Calu3 (cell line): Measurements from ENCODE around the gene WWOX. TPM values are rescaled to one million over a fixed set of nuclear protein-coding genes. Genes with fewer than 3 reads are reported as not detected.

Experiments
- BruUV-seq: library from RNA; stranded (reverse); fragments of 400-500 nt; replicated peaks from 2 replicates; lab custom pipeline; 2021; lab: Mats Ljungman, UMichigan
- CTCF ChIA-PET: fragments of 300-600 bp; sonication (Branson Sonifier 250); formaldehyde crosslinking; loops from one replicate; lab custom pipeline; 2022; ENCODE audit warnings: antibody characterized with exemption; lab: Charles Lee
- DNase-seq: peaks from one replicate; pipeline ENCODE4 v3.0.0; 2022
- H3K27ac Mint-ChIP-seq: one replicate; pipeline ENCODE4 v1.8.0; 2022; ENCODE audit warnings: mixed read lengths; ENCODE audit not compliant: unreplicated experiment
- H3K27me3 Mint-ChIP-seq: one replicate; pipeline ENCODE4 v1.8.0; 2022; ENCODE audit warnings: mixed read lengths; ENCODE audit not compliant: unreplicated experiment
- H3K36me3 Mint-ChIP-seq: one replicate; pipeline ENCODE4 v1.8.0; 2022; ENCODE audit warnings: mild to moderate bottlenecking, moderate library complexity, mixed read lengths; ENCODE audit not compliant: insufficient read depth, unreplicated experiment
- H3K4me1 Mint-ChIP-seq: one replicate; pipeline ENCODE4 v1.8.0; 2022; ENCODE audit warnings: mild to moderate bottlenecking, low read depth, mixed read lengths; ENCODE audit not compliant: unreplicated experiment
- H3K4me3 Mint-ChIP-seq: one replicate; pipeline ENCODE4 v1.8.0; 2022; ENCODE audit warnings: mild to moderate bottlenecking, low read depth, moderate library complexity, mixed read lengths; ENCODE audit not compliant: unreplicated experiment
- H3K9me3 Mint-ChIP-seq: one replicate; pipeline ENCODE4 v1.8.0; 2022; ENCODE audit warnings: low read depth, mixed read lengths; ENCODE audit not compliant: unreplicated experiment
- intact Hi-C: fragments of 100-400 bp; cut with micrococcal nuclease; formaldehyde crosslinking; loops from one replicate; pipeline ENCODE4 v1.10.0; 2022; ENCODE audit not compliant: unreplicated experiment
- total RNA-seq: library from RNA; stranded (reverse); gene quantifications from 2 replicates; pipeline ENCODE4 v1.2.3, GENCODE V29; 2022
- TF ChIP-seq, protein P1 (sequence below): fragments of 200-600 bp; IDR thresholded peaks from one replicate; pipeline ENCODE4 v1.8.0; 2022; ENCODE audit warnings: antibody characterized with exemption; ENCODE audit not compliant: unreplicated experiment

Gene WWOX
- total RNA-seq, 1 experiment from 2014 or later, result 33.5 TPM

DNA sequence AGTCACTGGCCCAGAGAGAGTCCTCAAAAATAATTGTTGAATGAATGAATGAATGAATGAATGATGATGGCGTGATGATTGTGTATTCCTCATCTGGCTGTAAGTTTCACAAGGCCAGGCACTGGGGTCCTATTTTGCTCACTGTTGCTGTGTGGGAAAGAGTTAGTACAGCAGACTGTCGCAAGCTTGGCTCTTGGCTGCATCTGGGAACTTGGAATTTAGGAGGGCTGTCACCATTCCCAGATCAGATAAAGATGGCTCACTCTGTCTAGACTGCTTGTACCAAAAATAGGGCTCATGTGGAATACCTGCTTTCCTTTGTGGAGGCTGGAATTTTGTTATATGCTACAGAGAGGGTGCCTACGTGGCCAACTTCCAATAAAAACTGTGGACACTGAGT, 530.6 kb downstream of the WWOX start:
- CTCF ChIA-PET, result no interaction called here

DNA sequence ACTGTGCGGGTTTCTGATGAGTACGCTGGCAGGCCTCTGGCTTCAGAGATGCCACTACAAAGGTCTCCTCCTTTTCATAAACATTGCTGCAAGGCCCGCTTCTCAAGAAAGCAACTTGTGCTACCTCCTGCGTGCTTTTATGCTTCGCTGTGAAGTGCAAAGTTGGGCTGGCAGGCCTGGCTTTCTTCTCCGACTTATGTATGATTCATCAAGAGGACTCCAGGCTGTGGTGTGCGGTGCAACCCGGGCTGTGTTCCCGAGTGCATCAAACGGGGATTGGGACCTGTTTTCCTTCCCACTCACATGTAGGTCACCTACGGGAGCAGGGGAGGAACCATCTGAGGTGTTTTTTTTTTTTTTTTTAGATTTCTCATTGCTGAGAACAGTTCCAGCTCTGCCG, 534.1 kb downstream of the WWOX start:
- H3K9me3 Mint-ChIP-seq, result peaks cover 18% of the 10 kb centered on the region
- TF ChIP-seq, protein P1, sequence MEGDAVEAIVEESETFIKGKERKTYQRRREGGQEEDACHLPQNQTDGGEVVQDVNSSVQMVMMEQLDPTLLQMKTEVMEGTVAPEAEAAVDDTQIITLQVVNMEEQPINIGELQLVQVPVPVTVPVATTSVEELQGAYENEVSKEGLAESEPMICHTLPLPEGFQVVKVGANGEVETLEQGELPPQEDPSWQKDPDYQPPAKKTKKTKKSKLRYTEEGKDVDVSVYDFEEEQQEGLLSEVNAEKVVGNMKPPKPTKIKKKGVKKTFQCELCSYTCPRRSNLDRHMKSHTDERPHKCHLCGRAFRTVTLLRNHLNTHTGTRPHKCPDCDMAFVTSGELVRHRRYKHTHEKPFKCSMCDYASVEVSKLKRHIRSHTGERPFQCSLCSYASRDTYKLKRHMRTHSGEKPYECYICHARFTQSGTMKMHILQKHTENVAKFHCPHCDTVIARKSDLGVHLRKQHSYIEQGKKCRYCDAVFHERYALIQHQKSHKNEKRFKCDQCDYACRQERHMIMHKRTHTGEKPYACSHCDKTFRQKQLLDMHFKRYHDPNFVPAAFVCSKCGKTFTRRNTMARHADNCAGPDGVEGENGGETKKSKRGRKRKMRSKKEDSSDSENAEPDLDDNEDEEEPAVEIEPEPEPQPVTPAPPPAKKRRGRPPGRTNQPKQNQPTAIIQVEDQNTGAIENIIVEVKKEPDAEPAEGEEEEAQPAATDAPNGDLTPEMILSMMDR, result no peak
- H3K27me3 Mint-ChIP-seq, result no peaks in the 10 kb centered on the region
- no peaks in the 10 kb centered on the region for H3K36me3 Mint-ChIP-seq
- intact Hi-C loops, result no loop called here
- no peaks in the 10 kb centered on the region for H3K4me1 Mint-ChIP-seq
- no TSS peak for BruUV-seq
- H3K4me3 Mint-ChIP-seq, result no peak overlapping the region
- CTCF ChIA-PET, result interaction anchor here (0.6 to 0.7 kb wide), 2 partner anchors 404 to 1575 kb away, joined by 3 to 5 read pairs; no protein-coding TSS in a partner anchor
- DNase-seq, result no peak
- H3K27ac Mint-ChIP-seq, result no peak overlapping the region

More for the DNA sequence above, 530.6 kb downstream of the WWOX start:
- DNase-seq, result no peak
- H3K9me3 Mint-ChIP-seq, result peaks cover 14% of the 10 kb centered on the region
- no peak overlapping the region for H3K4me3 Mint-ChIP-seq
- no TSS peak for BruUV-seq
- TF ChIP-seq, protein P1, result no peak
- H3K27me3 Mint-ChIP-seq, result no peaks in the 10 kb centered on the region
- no peaks in the 10 kb centered on the region for H3K36me3 Mint-ChIP-seq
- H3K4me1 Mint-ChIP-seq, result no peaks in the 10 kb centered on the region
- H3K27ac Mint-ChIP-seq, result no peak overlapping the region
- intact Hi-C loops, result no loop called here

DNA sequence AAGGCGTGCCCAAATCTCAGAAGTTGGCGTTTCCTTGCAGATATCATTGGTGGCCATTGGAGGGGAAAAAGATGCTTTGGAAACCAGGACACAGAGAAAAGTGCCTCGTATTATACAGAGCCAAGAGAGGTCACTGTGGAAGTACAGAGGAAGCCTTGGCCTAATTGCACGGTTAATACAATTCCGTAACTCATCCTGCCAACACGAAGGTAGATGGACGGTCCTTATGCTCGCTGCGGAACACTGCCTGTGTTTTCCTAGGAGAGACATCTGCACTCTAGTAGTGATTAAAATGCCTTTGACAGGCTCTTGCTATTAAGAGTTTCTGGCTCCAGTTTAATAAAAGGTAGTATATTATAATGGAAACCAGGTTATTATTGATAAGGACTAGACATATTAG, 536.4 kb downstream of the WWOX start:
- intact Hi-C loops, result no loop called here
- H3K27me3 Mint-ChIP-seq, result no peaks in the 10 kb centered on the region
- no peaks in the 10 kb centered on the region for H3K4me1 Mint-ChIP-seq
- no peak for DNase-seq
- TF ChIP-seq, protein P1, result no peak
- CTCF ChIA-PET, result no interaction called here
- H3K9me3 Mint-ChIP-seq, result peaks cover 12% of the 10 kb centered on the region
- BruUV-seq, result no TSS peak
- no peak overlapping the region for H3K4me3 Mint-ChIP-seq
- H3K27ac Mint-ChIP-seq, result no peak overlapping the region
- H3K36me3 Mint-ChIP-seq, result no peaks in the 10 kb centered on the region

DNA sequence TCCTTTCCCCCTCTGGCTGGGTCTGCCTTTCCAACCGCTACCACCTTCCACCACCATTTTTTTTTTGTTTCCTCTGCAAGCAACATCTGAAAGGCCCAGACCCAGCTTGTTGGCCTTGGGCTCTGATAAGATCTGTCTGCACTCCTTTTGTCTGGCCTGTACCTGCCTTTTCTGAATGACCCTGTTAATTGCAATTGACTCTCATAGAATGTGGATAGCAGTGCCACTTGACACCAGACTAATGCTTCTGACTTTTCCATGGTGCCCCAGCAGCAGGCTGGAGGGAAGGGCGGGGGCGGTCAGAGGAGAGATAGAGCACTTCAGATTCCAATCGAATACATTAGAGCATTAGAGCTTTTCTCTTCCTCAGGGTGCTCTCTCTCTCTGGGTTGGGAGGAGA, 538.9 kb downstream of the WWOX start:
- H3K4me3 Mint-ChIP-seq, result no peak overlapping the region
- no peaks in the 10 kb centered on the region for H3K4me1 Mint-ChIP-seq
- CTCF ChIA-PET, result no interaction called here

More for the DNA sequence above, 538.9 kb downstream of the WWOX start:
- Mint-ChIP-seq H3K36me3 (no peaks in the 10 kb centered on the region), H3K27me3 (no peaks in the 10 kb centered on the region), H3K27ac (no peak overlapping the region), H3K9me3 (peaks cover 12% of the 10 kb centered on the region)
- no peak for DNase-seq
- BruUV-seq, result no TSS peak
- TF ChIP-seq, protein P1, result no peak
- intact Hi-C loops, result no loop called here
